Measurements from ENCODE around the gene RNF31.

RNF31 gene

DNA sequence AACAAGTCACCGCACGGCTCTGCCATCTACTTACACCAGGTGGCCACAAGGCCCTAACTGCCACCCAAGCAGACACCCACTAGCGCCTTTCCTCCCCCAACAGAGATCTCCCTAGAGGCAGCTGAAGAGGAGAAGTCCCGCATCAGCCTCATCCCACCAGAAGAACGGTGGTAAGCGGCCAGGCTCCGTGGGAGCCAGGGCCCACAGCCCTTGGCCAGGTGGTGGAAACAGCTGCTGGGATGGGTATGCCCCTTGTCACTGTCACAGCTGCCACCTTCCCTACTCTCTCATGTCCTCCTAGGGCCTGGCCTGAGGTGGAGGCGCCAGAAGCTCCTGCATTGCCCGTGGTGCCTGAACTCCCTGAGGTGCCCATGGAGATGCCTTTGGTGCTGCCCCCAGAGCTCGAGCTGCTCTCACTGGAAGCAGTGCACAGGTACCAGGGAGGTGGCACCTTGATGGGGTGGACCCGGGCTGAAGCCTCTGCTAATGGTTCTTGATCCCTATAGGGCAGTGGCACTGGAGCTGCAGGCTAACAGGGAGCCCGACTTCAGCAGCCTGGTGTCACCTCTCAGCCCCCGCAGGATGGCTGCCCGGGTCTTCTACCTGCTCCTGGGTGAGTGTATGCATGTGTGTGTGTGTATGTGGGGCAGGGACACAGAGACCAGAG is 32.1 kb downstream of the RNF31 start:
- no peaks in the 10 kb centered on the region for H3K36me3 ChIP-seq (replicated peaks; ENCODE audit: insufficient read depth, low read length)
- H3K79me2 ChIP-seq (ENCODE audit: low read length), result no peaks in the 10 kb centered on the region
- no peak overlapping the region for H3K4me3 ChIP-seq (ENCODE audit: low read length)
- no peaks in the 10 kb centered on the region for H3F3A ChIP-seq (ENCODE audit: insufficient read depth, low read length)
- TF ChIP-seq EZH2phosphoT487 (IDR thresholded peaks at IDR 0.05; ENCODE audit: low read length), result no peak
- TF ChIP-seq CTCF (IDR thresholded peaks at IDR 0.05; ENCODE audit: low read length), result no peak
- TF ChIP-seq EZH2 (optimal IDR thresholded peaks at IDR 0.05; ENCODE audit: low read depth, low read length), result no peak
- no peaks in the 10 kb centered on the region for H3K4me1 ChIP-seq (ENCODE audit: low read length)
- H2AFZ ChIP-seq (ENCODE audit: low read length), result no peak overlapping the region
- no peak overlapping the region for H3K27ac ChIP-seq (ENCODE audit: low read length)
- no peaks in the 10 kb centered on the region for H3K9me2 ChIP-seq (replicated peaks; ENCODE audit: insufficient read depth, low read length)
- H3K27me3 ChIP-seq (replicated peaks; ENCODE audit: insufficient read depth, low read length), result no peaks in the 10 kb centered on the region
- no peak overlapping the region for H3K4me2 ChIP-seq (ENCODE audit: low read depth, low read length)
- DNase-seq, result no peak
- H3K9me3 ChIP-seq (replicated peaks; ENCODE audit: insufficient read depth, low read length), result no peaks in the 10 kb centered on the region
- no peaks in the 10 kb centered on the region for H4K20me1 ChIP-seq (ENCODE audit: insufficient read depth, low read length)
- no peak overlapping the region for H3K9ac ChIP-seq (ENCODE audit: low read length)

DNA sequence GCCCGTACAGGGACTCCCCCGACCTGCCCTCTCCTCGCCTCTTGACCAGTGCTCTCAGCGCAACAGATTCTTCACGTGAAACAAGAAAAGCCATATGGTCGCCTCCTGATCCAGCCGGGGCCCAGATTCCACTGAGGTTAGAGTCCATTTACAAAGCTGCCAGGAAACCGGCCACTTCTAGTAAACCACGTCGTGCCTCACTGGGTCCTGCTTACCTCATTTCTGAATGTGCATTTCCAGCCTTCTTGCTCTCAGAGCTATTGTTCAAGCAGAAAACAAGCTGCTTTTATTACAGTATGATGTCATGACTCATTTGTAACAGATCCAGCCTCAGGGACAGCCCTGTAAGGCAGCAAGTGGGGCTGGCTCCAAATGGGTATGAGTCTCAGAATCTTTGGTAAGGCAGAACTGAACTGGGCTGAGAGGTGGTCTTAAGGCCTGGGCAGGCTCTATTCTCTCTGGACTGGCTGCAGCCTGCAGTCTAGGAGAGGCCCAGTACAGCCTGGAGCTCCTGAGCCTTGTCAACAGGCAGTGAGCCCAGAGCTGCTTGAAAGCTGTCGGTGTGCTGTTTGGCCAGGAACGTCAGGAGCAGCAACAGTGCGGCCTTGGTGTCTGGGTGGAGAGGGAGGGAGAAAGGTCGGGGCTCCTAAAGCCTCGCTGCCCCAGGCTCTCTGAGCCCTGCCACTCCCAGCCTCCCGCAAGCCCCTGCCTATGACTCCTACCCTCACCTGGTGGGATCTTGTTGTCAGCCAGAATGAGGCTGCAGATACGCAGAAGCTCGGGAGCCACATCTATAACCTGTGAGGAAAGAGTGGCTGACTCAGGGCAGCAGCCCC is 32.9 kb downstream of the RNF31 start:
- no peak overlapping the region for H3K4me2 ChIP-seq (ENCODE audit: low read depth, low read length)
- no peak for TF ChIP-seq EZH2 (optimal IDR thresholded peaks at IDR 0.05; ENCODE audit: low read depth, low read length)
- no peak for TF ChIP-seq CTCF (IDR thresholded peaks at IDR 0.05; ENCODE audit: low read length)
- TF ChIP-seq EZH2phosphoT487 (IDR thresholded peaks at IDR 0.05; ENCODE audit: low read length), result no peak
- no peaks in the 10 kb centered on the region for H4K20me1 ChIP-seq (ENCODE audit: insufficient read depth, low read length)
- H3K9ac ChIP-seq (ENCODE audit: low read length), result no peak overlapping the region
- no peak overlapping the region for H3K4me3 ChIP-seq (ENCODE audit: low read length)
- H2AFZ ChIP-seq (ENCODE audit: low read length), result no peak overlapping the region
- no peaks in the 10 kb centered on the region for H3K79me2 ChIP-seq (ENCODE audit: low read length)
- no peaks in the 10 kb centered on the region for H3F3A ChIP-seq (ENCODE audit: insufficient read depth, low read length)
- H3K36me3 ChIP-seq (replicated peaks; ENCODE audit: insufficient read depth, low read length), result no peaks in the 10 kb centered on the region
- H3K27me3 ChIP-seq (replicated peaks; ENCODE audit: insufficient read depth, low read length), result no peaks in the 10 kb centered on the region
- H3K9me2 ChIP-seq (replicated peaks; ENCODE audit: insufficient read depth, low read length), result no peaks in the 10 kb centered on the region
- H3K4me1 ChIP-seq (ENCODE audit: low read length), result no peaks in the 10 kb centered on the region
- no peak for DNase-seq
- no peaks in the 10 kb centered on the region for H3K9me3 ChIP-seq (replicated peaks; ENCODE audit: insufficient read depth, low read length)
- H3K27ac ChIP-seq (ENCODE audit: low read length), result no peak overlapping the region

DNA sequence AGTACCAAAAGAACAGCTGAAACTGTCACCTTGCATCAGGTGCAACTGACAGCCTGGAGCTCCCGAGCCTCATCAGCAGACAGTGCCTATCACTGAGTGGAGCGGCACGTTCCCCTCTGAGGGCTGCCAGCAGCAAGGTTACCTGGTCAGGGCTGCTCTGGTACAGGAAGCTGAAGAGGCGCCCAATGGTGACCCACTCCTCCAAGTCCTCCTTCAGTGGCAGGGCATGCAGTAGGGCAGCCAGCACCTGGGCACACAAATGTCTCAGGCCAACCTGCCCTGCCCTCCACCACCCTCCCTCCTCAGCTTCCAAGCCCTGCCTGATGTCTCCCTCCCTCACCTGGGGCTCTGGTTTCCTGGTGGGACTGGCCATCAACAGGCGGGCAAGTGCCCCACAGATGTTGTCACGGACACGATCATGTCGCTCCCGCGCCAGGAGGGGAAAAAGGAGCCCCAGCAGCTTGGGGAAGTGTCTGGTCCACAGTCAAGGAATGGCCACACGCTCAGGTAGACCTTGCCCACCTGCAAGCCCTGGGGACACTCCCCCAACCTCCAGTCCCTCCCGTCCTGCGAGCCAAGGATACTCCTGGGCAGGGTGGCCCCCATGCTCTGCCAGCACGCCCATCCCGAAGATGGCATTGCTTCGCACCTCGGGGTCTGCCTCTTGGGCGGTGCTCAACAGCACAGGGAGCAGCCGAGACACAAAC is 34.2 kb downstream of the RNF31 start:
- Histone ChIP-seq H3K9me3 (replicated peaks; ENCODE audit: insufficient read depth, low read length) (no peaks in the 10 kb centered on the region), H3K27me3 (replicated peaks; ENCODE audit: insufficient read depth, low read length) (no peaks in the 10 kb centered on the region), H3K79me2 (ENCODE audit: low read length) (no peaks in the 10 kb centered on the region), H3K9ac (ENCODE audit: low read length) (no peak overlapping the region), H3K4me3 (ENCODE audit: low read length) (no peak overlapping the region), H3K4me1 (ENCODE audit: low read length) (no peaks in the 10 kb centered on the region), H4K20me1 (ENCODE audit: insufficient read depth, low read length) (no peaks in the 10 kb centered on the region), H3F3A (ENCODE audit: insufficient read depth, low read length) (no peaks in the 10 kb centered on the region), H3K27ac (ENCODE audit: low read length) (no peak overlapping the region), H3K9me2 (replicated peaks; ENCODE audit: insufficient read depth, low read length) (no peaks in the 10 kb centered on the region), H3K36me3 (replicated peaks; ENCODE audit: insufficient read depth, low read length) (no peaks in the 10 kb centered on the region), H2AFZ (ENCODE audit: low read length) (no peak overlapping the region), H3K4me2 (ENCODE audit: low read depth, low read length) (no peak overlapping the region)
- DNase-seq, result no peak
- no peak for TF ChIP-seq EZH2phosphoT487 (IDR thresholded peaks at IDR 0.05; ENCODE audit: low read length)
